GM13977 (cell line): ENCODE measurements around the gene ACTMAP.
"Not testable (repeated sequence)": the region's sequence is repeated elsewhere in the genome, so short reads cannot be mapped to it uniquely, and the experiment has no call there.

Experiments used
- DNase-seq: peaks from one replicate; pipeline ENCODE4 v3.0.0; 2012; ENCODE audit warnings: low spot score
- CTCF ChIP-seq: IDR thresholded peaks from 2 replicates; pipeline ENCODE4 v1.5.1; 2012; ENCODE audit warnings: mild to moderate bottlenecking, control low read depth; ENCODE audit not compliant: insufficient read depth; ENCODE audit errors: extremely low read depth, missing control alignments
- in situ Hi-C: fragments of 300-500 bp; cut with MboI; formaldehyde crosslinking; loops from one replicate; pipeline ENCODE4 v1.12.0; 2022; ENCODE audit warnings: low sequenced_read_pairs, low pct_unique_long_range_greater_than_20kb, mixed read lengths, inconsistent platforms; ENCODE audit not compliant: unreplicated experiment

Gene ACTMAP

DNA sequence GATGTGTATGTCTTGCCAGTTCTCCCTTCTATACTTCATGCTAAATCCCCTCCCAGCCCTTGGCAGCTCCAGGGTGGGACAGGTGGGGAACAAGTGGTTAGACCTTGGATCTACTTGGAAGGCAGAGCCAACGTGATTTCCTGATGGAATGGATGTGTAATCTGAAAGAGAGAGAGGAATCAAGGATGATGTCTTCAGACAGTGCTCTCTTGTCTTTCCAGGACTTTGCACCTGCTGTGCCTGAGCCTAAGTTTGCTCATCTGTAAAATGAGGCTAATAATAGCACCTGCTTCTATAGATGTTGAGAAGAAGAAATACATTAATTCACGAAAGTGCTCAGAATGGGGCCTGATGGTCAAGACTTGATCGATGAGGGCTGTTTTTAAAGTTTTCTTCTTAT is 41.7 kb upstream of the ACTMAP start:
- no peak for TF ChIP-seq CTCF
- in situ Hi-C loops, result no loop called here

GRCh38 chr19:40791349-40791748 is 41.1 kb upstream of the ACTMAP start:
- in situ Hi-C loops, result no loop called here
- no peak for DNase-seq
- no peak for TF ChIP-seq CTCF

More for the DNA sequence above, 41.7 kb upstream of the ACTMAP start:
- no peak for DNase-seq

DNA sequence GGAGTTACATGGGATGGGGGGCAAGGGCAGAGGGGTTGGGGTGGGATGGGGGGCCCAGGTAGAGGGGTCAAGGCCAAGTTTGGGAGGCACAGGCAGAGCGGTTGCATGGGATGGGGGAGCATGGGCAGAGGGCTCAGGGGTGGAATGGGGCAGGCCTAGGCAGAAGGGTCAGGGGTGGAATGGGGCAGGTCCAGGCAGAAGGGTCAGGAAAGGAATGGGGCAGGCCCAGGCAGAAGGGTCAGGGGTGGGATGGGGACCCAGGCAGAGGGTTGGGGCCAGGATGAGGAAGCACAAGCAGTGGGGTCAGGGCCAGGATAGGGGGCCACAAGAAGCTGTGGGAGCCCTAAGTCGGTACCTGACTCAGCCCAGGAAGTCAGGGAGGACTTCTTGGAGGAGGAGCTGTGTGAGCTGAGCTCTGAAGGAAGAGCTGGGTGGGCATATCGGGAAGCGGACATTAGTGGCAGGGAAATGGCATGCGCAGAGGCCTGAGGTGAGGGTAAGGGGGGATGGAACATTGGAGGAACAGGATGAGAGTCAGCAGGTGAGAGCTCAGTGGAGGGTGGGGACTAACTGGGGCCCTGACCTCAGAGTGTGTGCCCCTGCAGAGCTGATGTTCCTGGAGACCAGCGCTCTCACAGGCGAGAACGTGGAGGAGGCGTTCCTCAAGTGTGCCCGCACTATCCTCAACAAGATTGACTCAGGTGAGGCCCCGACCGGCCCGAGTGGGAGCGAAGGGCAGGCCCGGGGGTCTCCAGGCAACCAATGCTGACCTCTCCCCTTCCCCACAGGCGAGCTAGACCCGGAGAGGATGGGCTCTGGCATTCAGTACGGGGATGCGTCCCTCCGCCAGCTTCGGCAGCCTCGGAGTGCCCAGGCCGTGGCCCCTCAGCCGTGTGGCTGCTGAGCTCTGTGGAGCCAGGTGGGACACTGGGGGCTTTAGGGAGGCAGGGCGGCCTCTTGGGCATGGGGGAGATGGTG is 36.1 kb upstream of the ACTMAP start:
- TF ChIP-seq CTCF, result no peak
- in situ Hi-C loops, result no loop called here
- DNase-seq, result no peak

- DNase-seq, result no peak
- no peak for TF ChIP-seq CTCF
- in situ Hi-C loops, result no loop called here
Measured at GRCh38 chr19:40785526-40785925, 35.2 kb upstream of the ACTMAP start.

GRCh38 chr19:40784146-40784545 is 33.9 kb upstream of the ACTMAP start:
- DNase-seq, in situ Hi-C loops: not testable (repeated sequence)

GRCh38 chr19:40783711-40784110 is 33.4 kb upstream of the ACTMAP start:
- DNase-seq, result no peak
- in situ Hi-C loops, result no loop called here
- TF ChIP-seq CTCF, result no peak

DNA sequence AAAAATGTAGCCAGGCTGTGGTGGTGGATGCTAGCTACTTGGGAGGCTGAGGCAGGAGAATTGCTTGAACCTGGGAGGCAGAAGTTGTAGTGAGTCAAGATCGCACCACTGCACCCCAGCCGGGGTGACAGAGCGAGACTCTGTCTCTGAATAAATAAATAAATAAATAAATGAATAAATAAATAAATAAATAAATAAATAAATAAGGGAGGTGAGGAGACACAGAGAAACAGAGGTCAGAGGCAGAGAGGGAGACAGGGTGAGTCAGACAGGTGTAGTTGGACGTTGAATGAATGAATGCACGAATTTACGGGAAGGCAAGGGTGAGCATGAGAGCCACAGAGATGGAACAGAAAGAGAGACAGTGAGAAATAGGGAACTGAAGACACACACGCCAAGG is 30.9 kb upstream of the ACTMAP start:
- no peak for DNase-seq
- TF ChIP-seq CTCF, result no peak
- in situ Hi-C loops, result no loop called here
